DND-41 (cell line): ENCODE data around the gene GALNT7.

Source experiments
- ATAC-seq: fragments of 200-7000 bp; cut with Tn5 transposase; 3 replicates; pipeline ENCODE4 v1.9.1; 2021; ENCODE audit warnings: low read depth; ENCODE audit not compliant: insufficient read depth
- DNase-seq: peaks from one replicate; pipeline ENCODE4 v3.0.0-alpha.2; 2020
- H2AFZ ChIP-seq: 2 replicates; pipeline ENCODE4 v1.6.0; 2012; ENCODE audit warnings: low read depth, low read length
- H3K27ac ChIP-seq: 2 replicates; pipeline ENCODE4 v1.5.1; 2012; ENCODE audit warnings: low read length, inconsistent platforms
- H3K27me3 ChIP-seq: fragments of 200-600 bp; sonication (generic); 2 replicates; pipeline ENCODE4 v1.6.0; 2012; ENCODE audit warnings: low read length, mild to moderate bottlenecking, inconsistent platforms; ENCODE audit not compliant: insufficient read depth, poor library complexity
- H3K36me3 ChIP-seq: 2 replicates; pipeline ENCODE4 v1.5.1; 2012; ENCODE audit warnings: low read length, inconsistent platforms; ENCODE audit not compliant: insufficient read depth
- H3K4me1 ChIP-seq: 2 replicates; pipeline ENCODE4 v1.5.1; 2012; ENCODE audit warnings: mild to moderate bottlenecking, low read length; ENCODE audit not compliant: insufficient read depth
- H3K4me2 ChIP-seq: 2 replicates; pipeline ENCODE4 v1.6.0; 2012; ENCODE audit warnings: mild to moderate bottlenecking, moderate library complexity, low read length, inconsistent platforms; ENCODE audit not compliant: insufficient read depth
- H3K4me3 ChIP-seq, 2 experiments: fragments of 200-600 bp in 1 of 2; shearing (Covaris generic) in 1 of 2; 2 replicates each; pipeline ENCODE4 v1.5.1; 2012 to 2016; ENCODE audit warnings: inconsistent platforms in 2 of 2, low read length in 2 of 2, mild to moderate bottlenecking in 2 of 2, low read depth in 1 of 2, moderate library complexity in 1 of 2
- H3K79me2 ChIP-seq: 2 replicates; pipeline ENCODE4 v1.6.0; 2012; ENCODE audit warnings: low read length, inconsistent platforms; ENCODE audit not compliant: insufficient read depth
- H3K9ac ChIP-seq: 2 replicates; pipeline ENCODE4 v1.6.0; 2012; ENCODE audit warnings: low read depth, mild to moderate bottlenecking, inconsistent platforms, low read length, moderate library complexity
- H3K9me3 ChIP-seq: 2 replicates; pipeline ENCODE4 v1.5.1; 2012; ENCODE audit warnings: low read length, moderate library complexity, mild to moderate bottlenecking, inconsistent platforms; ENCODE audit not compliant: insufficient read depth, severe bottlenecking
- H4K20me1 ChIP-seq: 2 replicates; pipeline ENCODE4 v1.6.0; 2012; ENCODE audit warnings: low read length; ENCODE audit not compliant: insufficient read depth
- CTCF ChIP-seq: IDR thresholded peaks from 2 replicates; pipeline ENCODE4 v1.5.1; 2012; ENCODE audit warnings: borderline replicate concordance, low read length, moderate library complexity, mild to moderate bottlenecking; ENCODE audit not compliant: poor library complexity, severe bottlenecking; ENCODE audit errors: extremely low read depth
- EZH2 ChIP-seq: IDR thresholded peaks from 3 replicates; pipeline ENCODE4 v1.6.1; 2012; ENCODE audit warnings: borderline replicate concordance, low read depth, mild to moderate bottlenecking, moderate library complexity, low read length, inconsistent platforms; ENCODE audit not compliant: severe bottlenecking

Gene GALNT7

GRCh38 chr4:173328236-173328901 is 159.8 kb downstream of the GALNT7 start:
- H3K4me1 ChIP-seq, result peaks cover 32% of the 10 kb centered on the region
- peaks cover 36% of the 10 kb centered on the region for H4K20me1 ChIP-seq
- no peak overlapping the region for H3K9ac ChIP-seq
- TF ChIP-seq EZH2, result no peak
- TF ChIP-seq CTCF, result no peak
- peaks cover 42% of the 10 kb centered on the region for H3K79me2 ChIP-seq
- peaks cover 75% of the 10 kb centered on the region for H3K36me3 ChIP-seq
- no peak overlapping the region for H3K4me3 ChIP-seq
- H3K27ac ChIP-seq, result no peak overlapping the region
- no peak overlapping the region for H3K4me2 ChIP-seq
- peak; percentile 29; the same call in 2 of the 3 replicates for ATAC-seq
- no peak overlapping the region for H2AFZ ChIP-seq
- no peaks in the 10 kb centered on the region for H3K9me3 ChIP-seq
- no peak for DNase-seq
- no peaks in the 10 kb centered on the region for H3K27me3 ChIP-seq

GRCh38 chr4:173330590-173330989 is 162.0 kb downstream of the GALNT7 start:
- Histone ChIP-seq H4K20me1 (peaks cover 37% of the 10 kb centered on the region), H3K4me1 (peaks cover 35% of the 10 kb centered on the region), H3K36me3 (peaks cover 74% of the 10 kb centered on the region), H3K9me3 (no peaks in the 10 kb centered on the region), H3K4me2 (peak overlapping the region; percentile 68), H3K9ac (peak overlapping the region; percentile 38), H3K79me2 (peaks cover 60% of the 10 kb centered on the region), H3K4me3 (peak overlapping the region in 1 of 2 experiments; percentile 92; a peak in 2 of 4 replicates), H3K27me3 (no peaks in the 10 kb centered on the region), H3K27ac (peak overlapping the region; percentile 53), H2AFZ (no peak overlapping the region)
- TF ChIP-seq EZH2, result no peak
- TF ChIP-seq CTCF, result no peak
- ATAC-seq (no peak), DNase-seq (no peak)

GRCh38 chr4:173332021-173332487 is 163.4 kb downstream of the GALNT7 start:
- peak overlapping the region; percentile 100 for H3K27ac ChIP-seq
- peaks cover 75% of the 10 kb centered on the region for H3K79me2 ChIP-seq
- peak overlapping the region; percentile 68 for H3K4me2 ChIP-seq
- H4K20me1 ChIP-seq, result peaks cover 37% of the 10 kb centered on the region
- peaks cover 50% of the 10 kb centered on the region for H3K4me1 ChIP-seq
- H3K9me3 ChIP-seq, result no peaks in the 10 kb centered on the region
- DNase-seq (no peak), ATAC-seq (no peak)
- H3K9ac ChIP-seq, result peak overlapping the region; percentile 100
- peak overlapping the region; percentile 90 to 92 for H3K4me3 ChIP-seq
- H3K27me3 ChIP-seq, result no peaks in the 10 kb centered on the region
- TF ChIP-seq EZH2, result no peak
- TF ChIP-seq CTCF, result no peak
- H3K36me3 ChIP-seq, result peaks cover 63% of the 10 kb centered on the region
- no peak overlapping the region for H2AFZ ChIP-seq
